NCI-H2196 (cell line): ENCODE data around the gene CCDC28B.

Source experiments
- DNase-seq: peaks from one replicate; lab custom pipeline; 2025; ENCODE audit not compliant: unreplicated experiment; lab: John Stamatoyannopoulos, UW

Gene CCDC28B

DNA sequence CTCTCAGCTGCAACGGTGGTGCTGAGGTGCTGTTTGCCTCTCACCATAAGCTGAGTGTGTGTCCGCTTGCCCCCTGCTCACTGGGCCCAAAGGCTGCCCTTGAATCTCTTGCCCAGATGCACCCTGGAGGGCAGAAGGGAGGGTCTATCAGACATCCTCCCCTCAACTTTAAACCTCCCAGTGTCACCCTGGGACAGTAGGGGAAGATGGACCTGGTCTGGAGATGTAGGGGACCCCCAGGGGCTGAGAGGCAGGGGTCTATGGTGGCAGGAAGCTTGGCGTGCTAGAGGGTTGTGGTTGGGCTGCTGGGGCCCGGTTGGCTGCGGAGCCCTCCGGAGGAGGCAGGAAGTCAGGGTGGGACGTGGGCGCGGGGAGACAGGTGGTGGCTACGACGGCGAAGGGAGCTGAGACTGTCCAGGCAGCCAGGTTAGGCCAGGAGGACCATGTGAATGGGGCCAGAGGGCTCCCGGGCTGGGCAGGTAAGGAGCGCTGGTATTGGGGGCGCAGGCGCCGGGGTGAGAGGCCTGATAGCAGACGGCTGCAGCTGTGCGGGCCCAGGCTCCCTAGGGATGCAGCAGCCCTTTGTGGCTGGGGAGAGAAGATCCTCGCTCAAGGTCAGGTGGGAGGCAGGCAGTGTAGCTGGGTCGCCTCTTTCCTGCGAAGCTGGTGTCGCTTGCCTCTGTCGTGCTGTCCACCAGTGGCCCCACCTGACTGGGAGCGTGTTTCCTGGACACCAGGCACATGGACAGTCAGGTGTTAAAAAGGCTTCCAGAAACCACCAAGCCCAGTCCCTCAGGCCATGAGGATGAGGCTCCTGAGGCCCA is 50.7 kb downstream of the CCDC28B start, which contains the start of gene LCK:
TSS of gene LCK (plus strand) at position 373 of the 824 bp plus-strand sequence. CDS start 23,065 bp downstream, outside the sequence.
- DNase-seq: no peak
